LNCaP clone FGC (cell line): ENCODE measurements around the gene MYO5C.

Source experiments
- DNase-seq: peaks from one replicate; pipeline ENCODE4 v3.0.0-alpha.2; 2011; ENCODE audit warnings: low read depth
- H3K4me3 ChIP-seq: 2 replicates; pipeline ENCODE4 v1.5.1; 2011; ENCODE audit warnings: mild to moderate bottlenecking, low read depth, low read length, control low read depth
- CTCF ChIP-seq: IDR thresholded peaks from 2 replicates; pipeline ENCODE4 v1.5.1; 2012; ENCODE audit warnings: mild to moderate bottlenecking; ENCODE audit not compliant: control insufficient read depth, insufficient read depth; ENCODE audit errors: extremely low read depth

MYO5C gene

GRCh38 chr15:52150871-52151270 is 144.7 kb downstream of the MYO5C start:
- DNase-seq = no peak
- no peak for TF ChIP-seq CTCF
- no peak overlapping the region for H3K4me3 ChIP-seq

- DNase-seq = no peak
- no peak overlapping the region for H3K4me3 ChIP-seq
- no peak for TF ChIP-seq CTCF
These were observed 145.4 kb downstream of the MYO5C start for GRCh38 chr15:52150043-52150825.

GRCh38 chr15:52148403-52148802 is 147.2 kb downstream of the MYO5C start:
- no peak overlapping the region for H3K4me3 ChIP-seq
- no peak for DNase-seq
- TF ChIP-seq CTCF = no peak

- H3K4me3 ChIP-seq = no peak overlapping the region
These were observed 148.8 kb downstream of the MYO5C start for GRCh38 chr15:52146776-52147175.

GRCh38 chr15:52146261-52146660 is 149.3 kb downstream of the MYO5C start:
- no peak for DNase-seq
- no peak for TF ChIP-seq CTCF
- no peak overlapping the region for H3K4me3 ChIP-seq

More at GRCh38 chr15:52146776-52147175, 148.8 kb downstream of the MYO5C start:
- no peak for TF ChIP-seq CTCF
- no peak for DNase-seq

GRCh38 chr15:52144656-52145178 is 150.9 kb downstream of the MYO5C start:
- TF ChIP-seq CTCF = no peak
- no peak for DNase-seq
- no peak overlapping the region for H3K4me3 ChIP-seq
